ENCODE data around the gene KLRG1.

Gene KLRG1

GRCh38 chr12:9043766-9044165 lies 54.4 kb downstream of the KLRG1 start:
- no peak for DNase-seq

- DNase-seq, result no peak
Measured at GRCh38 chr12:9047105-9047504, 57.8 kb downstream of the KLRG1 start.

GRCh38 chr12:9048930-9049329 lies 59.6 kb downstream of the KLRG1 start:
- DNase-seq, result no peak

DNA sequence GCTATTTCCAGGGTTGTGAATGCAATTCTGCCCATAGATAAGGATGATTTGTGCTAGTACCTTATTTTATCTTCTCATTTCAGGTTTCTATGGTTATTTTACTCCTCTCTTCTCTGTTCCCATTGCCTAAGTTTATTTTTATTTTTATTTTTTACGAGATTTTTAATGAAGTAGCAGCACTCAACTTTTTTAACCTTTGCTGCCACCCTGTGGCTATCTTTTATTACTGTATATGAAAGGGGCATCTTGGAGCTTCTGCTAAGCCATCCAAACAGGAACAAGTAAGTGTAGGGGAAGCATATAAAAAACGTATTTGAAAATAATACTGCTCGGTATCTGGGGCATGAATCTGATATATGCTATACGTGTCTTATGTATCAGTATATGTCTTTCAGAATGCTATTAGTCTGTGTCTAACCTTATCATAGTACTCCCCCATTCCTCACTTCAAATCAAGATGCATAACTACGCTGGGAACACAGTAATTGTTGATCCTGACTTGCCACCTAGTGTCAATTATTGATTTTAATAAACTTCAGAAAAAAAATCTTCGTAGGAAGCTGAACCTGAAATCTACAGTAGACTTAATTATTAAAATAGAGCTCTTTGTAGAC lies 60.3 kb downstream of the KLRG1 start:
- no peak for DNase-seq

DNA sequence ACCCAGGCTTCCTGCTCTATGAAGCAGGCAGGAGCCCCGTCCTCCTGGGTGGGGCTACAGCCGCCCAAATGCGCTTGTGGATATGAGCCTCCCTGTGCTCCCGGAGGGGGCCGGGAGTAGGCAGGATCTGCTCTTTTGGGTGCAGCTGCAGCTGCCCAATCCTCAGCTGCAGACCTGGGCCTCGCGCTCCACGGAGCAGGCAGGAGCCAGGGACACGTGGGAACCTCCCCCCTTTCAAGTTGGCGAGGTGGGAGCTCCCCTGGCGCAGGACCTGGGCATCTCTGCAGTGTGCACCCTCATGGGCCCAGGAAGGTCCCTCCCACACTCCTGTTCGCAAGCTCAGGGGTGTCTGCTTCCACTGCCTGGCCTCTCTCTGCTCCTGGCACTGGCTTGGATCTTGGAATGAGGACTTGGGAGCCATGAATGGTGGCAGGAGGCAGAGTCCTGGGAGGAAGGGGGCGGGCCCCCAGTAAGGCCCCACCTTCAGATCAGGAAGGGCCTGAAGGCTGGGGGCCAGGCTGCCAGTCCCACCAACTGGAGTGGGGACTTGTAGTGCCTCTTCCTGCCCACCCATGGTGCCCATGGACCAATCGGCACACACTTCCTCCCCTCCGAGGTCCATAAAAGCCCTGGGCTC lies 61.3 kb downstream of the KLRG1 start:
- no peak for DNase-seq

DNA sequence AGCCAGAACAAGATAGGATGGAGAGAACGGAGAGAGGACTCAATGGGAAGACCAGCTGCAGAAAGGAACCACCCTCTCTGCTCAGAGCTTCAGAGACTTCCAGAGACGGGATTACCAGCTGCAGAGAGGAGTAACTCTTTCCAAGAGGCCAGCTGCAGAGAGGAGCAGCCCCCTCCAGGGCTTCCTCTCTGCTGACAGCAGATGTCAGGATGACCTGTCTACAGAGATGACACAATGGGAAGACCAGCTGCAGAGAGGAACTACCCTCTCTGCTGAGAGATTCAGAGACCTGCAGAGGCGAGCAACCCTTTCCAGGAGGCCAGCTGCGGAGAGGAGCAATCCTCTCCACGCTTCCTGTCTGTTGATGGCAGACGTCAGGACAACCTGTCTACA lies 61.8 kb downstream of the KLRG1 start:
- no peak for DNase-seq

DNA sequence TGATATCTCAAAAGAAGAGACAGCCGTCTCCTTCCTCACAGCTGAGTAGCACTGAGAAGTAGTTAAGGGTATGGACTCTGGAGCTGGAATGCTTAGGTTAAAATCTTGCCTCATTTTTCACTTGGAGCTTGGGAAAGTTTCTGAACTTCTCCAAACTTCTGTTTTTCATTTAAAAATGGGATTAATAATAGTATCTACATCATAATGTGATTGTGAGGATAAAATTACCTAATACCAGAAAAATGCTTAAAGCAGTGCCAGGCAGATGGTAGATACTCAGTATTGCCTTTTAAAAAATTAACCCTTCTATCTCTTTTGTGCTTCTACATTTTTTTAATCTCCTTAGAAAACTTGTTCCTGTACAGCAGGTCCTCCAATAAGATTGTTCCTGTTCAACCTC lies 63.3 kb downstream of the KLRG1 start:
- no peak for DNase-seq

All from DMS79 (cell line).